H1 (cell line): ENCODE data around the gene PHRF1. TPM values are rescaled to one million over a fixed set of nuclear protein-coding genes. Genes with fewer than 3 reads are reported as not detected.

Source experiments
- ATF2 ChIP-seq: IDR thresholded peaks from 2 replicates; pipeline ENCODE4 v1.6.1; 2012; ENCODE audit warnings: low read length, inconsistent platforms
- CTCF ChIP-seq, 3 experiments: IDR thresholded peaks; 1 replicate in 2 of 3; 2 replicates in 1 of 3; pipeline versions ENCODE4 v1.5.1 to v1.6.1; 2011; ENCODE audit warnings: low read length in 3 of 3, mild to moderate bottlenecking in 3 of 3, inconsistent platforms in 2 of 3, low read depth in 1 of 3, moderate library complexity in 1 of 3; ENCODE audit not compliant: insufficient read depth in 1 of 3; ENCODE audit errors: control extremely low read depth in 1 of 3
- RFX5 ChIP-seq: IDR thresholded peaks from 2 replicates; pipeline ENCODE4 v1.6.1; 2011; ENCODE audit warnings: low read depth, low read length, improper control_type of control experiment, borderline replicate concordance
- polyA plus RNA-seq, 7 experiments: library from polyadenylated mRNA; depleted of rRNA in 3 of 7; stranded (reverse) in 5 of 7; unstranded in 2 of 7; fragments of >200 nt in 5 of 7; fragments of 200-250 nt in 2 of 7; gene quantifications; 1 replicate in 5 of 7; 2 replicates in 1 of 7; 4 replicates in 1 of 7; pipeline versions ENCODE4 v1.2.1 to v1.2.3, GENCODE V29; 2011 to 2013; ENCODE audit warnings: missing spikeins in 2 of 7, mixed read lengths in 2 of 7
- total RNA-seq: library from RNA; stranded (reverse); fragmentation: NEBNext Ultra II Directional; extraction: Animal tissue kit (Norgen Biotek cat#: 25700); gene quantifications from 2 replicates; pipeline ENCODE4 v1.2.1, GENCODE V29; 2021
- TF ChIP-seq, protein P1 (sequence below): fragments of 300-600 bp; sonication (generic); IDR thresholded peaks from 2 replicates; pipeline ENCODE4 v1.7.1; 2012; ENCODE audit warnings: low read length, moderate library complexity, mild to moderate bottlenecking, inconsistent platforms; ENCODE audit not compliant: insufficient replicate concordance

PHRF1 gene
- total and polyA plus RNA-seq, 2 of the 8 experiments (the other 6 are each of a cell fraction or from before 2014, with no cell fraction given): 13.4 to 37.3 TPM

- TF ChIP-seq, protein P1, sequence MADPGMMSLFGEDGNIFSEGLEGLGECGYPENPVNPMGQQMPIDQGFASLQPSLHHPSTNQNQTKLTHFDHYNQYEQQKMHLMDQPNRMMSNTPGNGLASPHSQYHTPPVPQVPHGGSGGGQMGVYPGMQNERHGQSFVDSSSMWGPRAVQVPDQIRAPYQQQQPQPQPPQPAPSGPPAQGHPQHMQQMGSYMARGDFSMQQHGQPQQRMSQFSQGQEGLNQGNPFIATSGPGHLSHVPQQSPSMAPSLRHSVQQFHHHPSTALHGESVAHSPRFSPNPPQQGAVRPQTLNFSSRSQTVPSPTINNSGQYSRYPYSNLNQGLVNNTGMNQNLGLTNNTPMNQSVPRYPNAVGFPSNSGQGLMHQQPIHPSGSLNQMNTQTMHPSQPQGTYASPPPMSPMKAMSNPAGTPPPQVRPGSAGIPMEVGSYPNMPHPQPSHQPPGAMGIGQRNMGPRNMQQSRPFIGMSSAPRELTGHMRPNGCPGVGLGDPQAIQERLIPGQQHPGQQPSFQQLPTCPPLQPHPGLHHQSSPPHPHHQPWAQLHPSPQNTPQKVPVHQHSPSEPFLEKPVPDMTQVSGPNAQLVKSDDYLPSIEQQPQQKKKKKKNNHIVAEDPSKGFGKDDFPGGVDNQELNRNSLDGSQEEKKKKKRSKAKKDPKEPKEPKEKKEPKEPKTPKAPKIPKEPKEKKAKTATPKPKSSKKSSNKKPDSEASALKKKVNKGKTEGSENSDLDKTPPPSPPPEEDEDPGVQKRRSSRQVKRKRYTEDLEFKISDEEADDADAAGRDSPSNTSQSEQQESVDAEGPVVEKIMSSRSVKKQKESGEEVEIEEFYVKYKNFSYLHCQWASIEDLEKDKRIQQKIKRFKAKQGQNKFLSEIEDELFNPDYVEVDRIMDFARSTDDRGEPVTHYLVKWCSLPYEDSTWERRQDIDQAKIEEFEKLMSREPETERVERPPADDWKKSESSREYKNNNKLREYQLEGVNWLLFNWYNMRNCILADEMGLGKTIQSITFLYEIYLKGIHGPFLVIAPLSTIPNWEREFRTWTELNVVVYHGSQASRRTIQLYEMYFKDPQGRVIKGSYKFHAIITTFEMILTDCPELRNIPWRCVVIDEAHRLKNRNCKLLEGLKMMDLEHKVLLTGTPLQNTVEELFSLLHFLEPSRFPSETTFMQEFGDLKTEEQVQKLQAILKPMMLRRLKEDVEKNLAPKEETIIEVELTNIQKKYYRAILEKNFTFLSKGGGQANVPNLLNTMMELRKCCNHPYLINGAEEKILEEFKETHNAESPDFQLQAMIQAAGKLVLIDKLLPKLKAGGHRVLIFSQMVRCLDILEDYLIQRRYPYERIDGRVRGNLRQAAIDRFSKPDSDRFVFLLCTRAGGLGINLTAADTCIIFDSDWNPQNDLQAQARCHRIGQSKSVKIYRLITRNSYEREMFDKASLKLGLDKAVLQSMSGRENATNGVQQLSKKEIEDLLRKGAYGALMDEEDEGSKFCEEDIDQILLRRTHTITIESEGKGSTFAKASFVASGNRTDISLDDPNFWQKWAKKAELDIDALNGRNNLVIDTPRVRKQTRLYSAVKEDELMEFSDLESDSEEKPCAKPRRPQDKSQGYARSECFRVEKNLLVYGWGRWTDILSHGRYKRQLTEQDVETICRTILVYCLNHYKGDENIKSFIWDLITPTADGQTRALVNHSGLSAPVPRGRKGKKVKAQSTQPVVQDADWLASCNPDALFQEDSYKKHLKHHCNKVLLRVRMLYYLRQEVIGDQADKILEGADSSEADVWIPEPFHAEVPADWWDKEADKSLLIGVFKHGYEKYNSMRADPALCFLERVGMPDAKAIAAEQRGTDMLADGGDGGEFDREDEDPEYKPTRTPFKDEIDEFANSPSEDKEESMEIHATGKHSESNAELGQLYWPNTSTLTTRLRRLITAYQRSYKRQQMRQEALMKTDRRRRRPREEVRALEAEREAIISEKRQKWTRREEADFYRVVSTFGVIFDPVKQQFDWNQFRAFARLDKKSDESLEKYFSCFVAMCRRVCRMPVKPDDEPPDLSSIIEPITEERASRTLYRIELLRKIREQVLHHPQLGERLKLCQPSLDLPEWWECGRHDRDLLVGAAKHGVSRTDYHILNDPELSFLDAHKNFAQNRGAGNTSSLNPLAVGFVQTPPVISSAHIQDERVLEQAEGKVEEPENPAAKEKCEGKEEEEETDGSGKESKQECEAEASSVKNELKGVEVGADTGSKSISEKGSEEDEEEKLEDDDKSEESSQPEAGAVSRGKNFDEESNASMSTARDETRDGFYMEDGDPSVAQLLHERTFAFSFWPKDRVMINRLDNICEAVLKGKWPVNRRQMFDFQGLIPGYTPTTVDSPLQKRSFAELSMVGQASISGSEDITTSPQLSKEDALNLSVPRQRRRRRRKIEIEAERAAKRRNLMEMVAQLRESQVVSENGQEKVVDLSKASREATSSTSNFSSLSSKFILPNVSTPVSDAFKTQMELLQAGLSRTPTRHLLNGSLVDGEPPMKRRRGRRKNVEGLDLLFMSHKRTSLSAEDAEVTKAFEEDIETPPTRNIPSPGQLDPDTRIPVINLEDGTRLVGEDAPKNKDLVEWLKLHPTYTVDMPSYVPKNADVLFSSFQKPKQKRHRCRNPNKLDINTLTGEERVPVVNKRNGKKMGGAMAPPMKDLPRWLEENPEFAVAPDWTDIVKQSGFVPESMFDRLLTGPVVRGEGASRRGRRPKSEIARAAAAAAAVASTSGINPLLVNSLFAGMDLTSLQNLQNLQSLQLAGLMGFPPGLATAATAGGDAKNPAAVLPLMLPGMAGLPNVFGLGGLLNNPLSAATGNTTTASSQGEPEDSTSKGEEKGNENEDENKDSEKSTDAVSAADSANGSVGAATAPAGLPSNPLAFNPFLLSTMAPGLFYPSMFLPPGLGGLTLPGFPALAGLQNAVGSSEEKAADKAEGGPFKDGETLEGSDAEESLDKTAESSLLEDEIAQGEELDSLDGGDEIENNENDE: no peak
- peak in 1 of 3 experiments; percentile 20; a peak in 1 of 4 replicates for TF ChIP-seq CTCF (IDR thresholded peaks at IDR 0.05; ENCODE audit: control extremely low read depth in 1 of 3, insufficient read depth in 1 of 3, low read depth in 1 of 3, low read length in 3 of 3)
- TF ChIP-seq ATF2: no peak
- TF ChIP-seq RFX5: no peak
Observed at GRCh38 chr11:535519-536454, 40.5 kb upstream of the PHRF1 start, which contains the start of gene HRAS (continued).
